Spleen (tissue), 11 donors: ENCODE results near the gene HECW1. TPM values are rescaled to one million over a fixed set of nuclear protein-coding genes. Genes with fewer than 3 reads are reported as not detected.

ENCODE experiments used
- DNase-seq: peaks from one replicate; pipeline ENCODE4 v3.0.0-alpha.2; 2020
- H3K27ac ChIP-seq, 8 donors: fragments of 200-600 bp; sonication (generic) in 7 of 8; 1 replicate in 4 of 8; 2 replicates in 4 of 8; pipeline versions ENCODE4 v1.5.0 to v1.8.0; 2016 to 2021; ENCODE audit warnings: inconsistent platforms in 4 of 8, mild to moderate bottlenecking in 4 of 8, moderate library complexity in 1 of 8
- H3K27me3 ChIP-seq, 7 donors: fragments of 200-600 bp; sonication (generic) in 6 of 7; replicated peaks in 1 of 7; 1 replicate in 4 of 7; 2 replicates in 3 of 7; pipeline versions ENCODE4 v1.5.0 to v1.8.0; 2016 to 2021; ENCODE audit warnings: inconsistent platforms in 3 of 7, mild to moderate bottlenecking in 1 of 7
- H3K36me3 ChIP-seq, 6 donors: fragments of 200-600 bp; sonication (generic) in 5 of 6; 1 replicate in 4 of 6; 2 replicates in 2 of 6; pipeline versions ENCODE4 v1.5.0 to v1.8.0; 2016 to 2021; ENCODE audit warnings: inconsistent platforms in 2 of 6
- H3K4me1 ChIP-seq, 6 donors: fragments of 200-600 bp; sonication (generic) in 5 of 6; 1 replicate in 3 of 6; 2 replicates in 3 of 6; pipeline versions ENCODE4 v1.5.0 to v1.8.0; 2016 to 2021; ENCODE audit warnings: inconsistent platforms in 3 of 6
- H3K4me3 ChIP-seq, 8 donors: fragments of 200-600 bp; sonication (generic) in 7 of 8; 1 replicate in 4 of 8; 2 replicates in 4 of 8; pipeline versions ENCODE4 v1.5.0 to v1.8.0; 2016 to 2021; ENCODE audit warnings: inconsistent platforms in 4 of 8, mild to moderate bottlenecking in 4 of 8, moderate library complexity in 2 of 8
- H3K9me3 ChIP-seq, 8 donors: fragments of 200-600 bp; sonication (generic) in 7 of 8; 1 replicate in 4 of 8; 2 replicates in 4 of 8; pipeline versions ENCODE4 v1.5.0 to v1.8.0; 2016 to 2021; ENCODE audit warnings: inconsistent platforms in 4 of 8
- POLR2A ChIP-seq, 3 donors: fragments of 450-650 bp; IDR thresholded peaks; one replicate each; pipeline ENCODE4 v1.5.1; 2017; ENCODE audit warnings: antibody characterized with exemption in 3 of 3, mild to moderate bottlenecking in 1 of 3
- POLR2AphosphoS5 ChIP-seq, 3 donors: sonication (generic); formaldehyde crosslinking; IDR thresholded peaks; one replicate each; pipeline ENCODE4 v1.5.1; 2017; ENCODE audit warnings: antibody characterized with exemption in 3 of 3
- WGBS, 5 donors: extraction: QIAGEN DNeasy Blood & Tissue Kit in 3 of 5; methylation state at CpG; one replicate each; pipeline versions ENCODE4 v1.1.5 to v1.1.7; 2013 to 2018; 5-methylcytosine and 5-hydroxymethylcytosine counted together
- intact Hi-C: fragments of 100-400 bp; cut with DNase I; formaldehyde crosslinking; loops from one replicate; pipeline ENCODE4 v1.15.0; 2023; ENCODE audit warnings: low total_unique reads
- polyA plus RNA-seq, 3 donors: library from polyadenylated mRNA; stranded (reverse); fragments of 200-250 nt; gene quantifications; one replicate each; pipeline ENCODE4 v1.2.1, GENCODE V29; 2013
- total RNA-seq, 7 donors: library from RNA; depleted of rRNA in 3 of 7; stranded (reverse); fragments of >200 nt in 3 of 7; fragmentation: NEBNext Ultra II Directional in 4 of 7; extraction: Animal tissue kit (Norgen Biotek cat#: 25700) in 4 of 7; gene quantifications; one replicate each; pipeline versions ENCODE4 v1.1.0 to v1.2.1, GENCODE V29; 2016 to 2021
- TF ChIP-seq, protein P1 (sequence below), 11 experiments: fragments of 200-600 bp in 7 of 11; fragments of 450-650 bp in 4 of 11; sonication (generic) in 4 of 11; IDR thresholded peaks in 8 of 11; conservative IDR thresholded peaks in 3 of 11; 1 replicate in 7 of 11; 2 replicates in 4 of 11; pipeline versions ENCODE4 v1.4.0 to v1.8.0; 2016 to 2021; ENCODE audit warnings: antibody characterized with exemption in 11 of 11, inconsistent platforms in 4 of 11, mild to moderate bottlenecking in 1 of 11
- donor health status: healthy with polysubstance abuse.
- donor health status: DM: no; HTN: no; CAD: no; lungs with moderate emphysema.
- donor health status: DM: no; HTN: no; CAD: no.
- donor health status: Bipolar disorder and iron deficiency.
- donor health status: healthy.
- donor health status: DM: no; HTN: no; CAD: no.
- donor health status: DM: yes; HTN: yes; CAD: no.

HECW1 gene
- total and polyA plus RNA-seq, 10 donors = 0.03 to 1.5 (median 0.40) TPM; not detected in 1

DNA sequence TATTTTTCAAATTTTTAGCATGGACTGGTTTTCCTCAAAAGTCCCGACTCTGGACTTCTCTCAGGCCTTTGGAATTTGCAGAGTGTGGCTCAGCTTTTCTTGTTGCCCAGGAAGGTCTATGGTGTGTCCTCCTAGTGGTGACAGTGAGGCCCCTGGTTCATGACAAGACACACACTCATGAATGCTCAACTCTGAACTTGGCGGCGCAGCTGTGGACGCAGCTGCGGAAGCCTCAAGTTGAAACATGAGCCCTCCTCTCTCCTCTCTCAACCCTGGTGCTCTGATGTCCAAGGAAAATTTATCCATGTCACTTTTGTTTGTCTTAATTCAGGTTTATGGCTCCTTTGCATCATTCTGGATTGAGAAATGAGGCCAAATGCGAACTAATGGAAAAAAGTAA lies 183.9 kb downstream of the HECW1 start:
- Histone ChIP-seq H3K9me3 (peaks cover 0 to 7% (median 5%) of the 10 kb centered on the region in 8 donors), H3K27me3 (no peaks in the 10 kb centered on the region), H3K36me3 (no peaks in the 10 kb centered on the region), H3K4me3 (no peak overlapping the region), H3K4me1 (no peaks in the 10 kb centered on the region), H3K27ac (no peak overlapping the region)
- no peak for TF ChIP-seq POLR2A (IDR thresholded peaks at IDR 0.05)
- TF ChIP-seq, protein P1, sequence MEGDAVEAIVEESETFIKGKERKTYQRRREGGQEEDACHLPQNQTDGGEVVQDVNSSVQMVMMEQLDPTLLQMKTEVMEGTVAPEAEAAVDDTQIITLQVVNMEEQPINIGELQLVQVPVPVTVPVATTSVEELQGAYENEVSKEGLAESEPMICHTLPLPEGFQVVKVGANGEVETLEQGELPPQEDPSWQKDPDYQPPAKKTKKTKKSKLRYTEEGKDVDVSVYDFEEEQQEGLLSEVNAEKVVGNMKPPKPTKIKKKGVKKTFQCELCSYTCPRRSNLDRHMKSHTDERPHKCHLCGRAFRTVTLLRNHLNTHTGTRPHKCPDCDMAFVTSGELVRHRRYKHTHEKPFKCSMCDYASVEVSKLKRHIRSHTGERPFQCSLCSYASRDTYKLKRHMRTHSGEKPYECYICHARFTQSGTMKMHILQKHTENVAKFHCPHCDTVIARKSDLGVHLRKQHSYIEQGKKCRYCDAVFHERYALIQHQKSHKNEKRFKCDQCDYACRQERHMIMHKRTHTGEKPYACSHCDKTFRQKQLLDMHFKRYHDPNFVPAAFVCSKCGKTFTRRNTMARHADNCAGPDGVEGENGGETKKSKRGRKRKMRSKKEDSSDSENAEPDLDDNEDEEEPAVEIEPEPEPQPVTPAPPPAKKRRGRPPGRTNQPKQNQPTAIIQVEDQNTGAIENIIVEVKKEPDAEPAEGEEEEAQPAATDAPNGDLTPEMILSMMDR (IDR thresholded peaks at IDR 0.05 in 8 of 11, conservative IDR thresholded peaks at IDR 0.05 in 3 of 11) = no peak
- no peak for TF ChIP-seq POLR2AphosphoS5 (IDR thresholded peaks at IDR 0.05)
- intact Hi-C loops = no loop called here
- 88 to 92% (median 92%) methylated on average over 6 of the region's 6 CpGs for WGBS, 5 donors
- DNase-seq = no peak

DNA sequence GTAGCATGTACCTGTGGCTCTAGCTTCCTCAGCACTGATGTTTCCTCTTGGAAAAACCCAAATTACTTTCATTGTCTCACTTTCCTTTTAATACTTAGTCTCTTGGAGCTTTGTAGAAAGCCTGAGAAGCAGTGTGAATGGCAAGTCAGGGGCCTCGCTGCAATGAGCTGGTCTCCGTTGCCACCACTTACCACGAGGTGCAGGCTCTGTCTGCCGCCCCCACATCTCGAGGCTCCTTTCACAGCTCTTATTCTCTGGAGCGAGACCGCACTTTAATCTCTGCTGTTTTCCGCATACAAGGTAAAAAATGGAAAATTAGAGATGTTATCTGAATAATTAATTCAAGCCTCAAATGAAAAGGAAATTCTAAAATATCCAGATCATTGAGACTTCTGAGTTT lies 186.2 kb downstream of the HECW1 start:
- DNase-seq = no peak
- no peak for TF ChIP-seq POLR2A (IDR thresholded peaks at IDR 0.05)
- TF ChIP-seq POLR2AphosphoS5 (IDR thresholded peaks at IDR 0.05) = no peak
- TF ChIP-seq, protein P1 (IDR thresholded peaks at IDR 0.05 in 8 of 11, conservative IDR thresholded peaks at IDR 0.05 in 3 of 11) = no peak
- Histone ChIP-seq H3K9me3 (no peaks in the 10 kb centered on the region), H3K36me3 (no peaks in the 10 kb centered on the region), H3K27me3 (peaks cover 0 to 7% (median 0%) of the 10 kb centered on the region in 7 donors), H3K4me3 (no peak overlapping the region), H3K4me1 (peaks cover 0 to 3% (median 0%) of the 10 kb centered on the region in 6 donors), H3K27ac (no peak overlapping the region)
- intact Hi-C loops = no loop called here
- 83 to 91% (median 85%) methylated on average over 8 of the region's 8 CpGs for WGBS, 5 donors

DNA sequence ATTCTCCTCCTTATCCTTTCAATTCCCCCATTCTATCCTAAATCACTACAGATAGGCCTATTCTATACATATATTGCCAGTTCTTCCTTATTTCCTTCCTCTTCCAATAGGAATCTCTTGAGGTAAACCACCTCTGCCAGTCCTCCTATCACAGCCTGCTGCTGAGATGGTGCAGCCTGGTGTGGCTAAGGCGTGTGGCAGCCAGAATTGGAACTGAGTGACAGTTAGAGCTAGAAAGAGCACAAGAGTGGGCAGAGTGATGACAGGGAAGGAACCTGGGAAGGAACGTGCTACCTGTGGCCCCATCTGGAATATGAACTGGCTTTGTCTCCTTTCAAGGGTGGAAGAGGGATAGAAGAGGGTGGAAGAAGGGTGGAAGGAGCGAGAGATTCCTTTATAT lies 187.7 kb downstream of the HECW1 start:
- Histone ChIP-seq H3K4me3 (no peak overlapping the region), H3K36me3 (no peaks in the 10 kb centered on the region), H3K27ac (no peak overlapping the region), H3K9me3 (no peaks in the 10 kb centered on the region), H3K4me1 (peaks cover 0 to 7% (median 1%) of the 10 kb centered on the region in 6 donors), H3K27me3 (peaks cover 0 to 7% (median 0%) of the 10 kb centered on the region in 7 donors)
- TF ChIP-seq, protein P1 (IDR thresholded peaks at IDR 0.05 in 8 of 11, conservative IDR thresholded peaks at IDR 0.05 in 3 of 11) = no peak
- TF ChIP-seq POLR2AphosphoS5 (IDR thresholded peaks at IDR 0.05) = no peak
- TF ChIP-seq POLR2A (IDR thresholded peaks at IDR 0.05) = no peak
- intact Hi-C loops = no loop called here
- WGBS, 5 donors = 75 to 92% (median 80%) methylated on average over 3 of the region's 3 CpGs
- no peak for DNase-seq

DNA sequence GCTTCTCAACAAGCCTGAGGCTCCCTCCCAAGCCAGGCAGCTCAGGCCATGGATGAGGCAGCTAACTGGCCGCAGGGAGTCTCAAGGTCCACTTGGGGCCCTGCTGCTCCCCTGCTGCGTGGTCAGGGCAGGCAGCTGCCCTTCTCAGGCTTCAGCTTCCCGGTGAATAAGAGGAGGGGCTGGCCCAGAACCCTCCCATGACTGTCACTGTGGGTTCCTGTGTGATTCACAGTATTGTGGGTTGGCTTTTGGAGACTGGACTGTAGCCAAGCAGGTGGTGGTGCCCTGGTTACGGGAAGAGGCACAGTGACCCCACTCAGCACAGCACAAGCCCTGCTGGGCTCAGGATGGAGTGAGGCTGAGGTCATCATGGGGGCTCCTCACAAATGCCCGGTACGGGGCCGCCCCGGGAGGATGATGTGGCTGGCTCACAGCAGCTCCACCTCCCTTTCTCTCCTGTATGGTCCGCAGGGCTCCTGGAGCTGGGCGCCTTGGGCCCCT lies 189.8 kb downstream of the HECW1 start:
- Histone ChIP-seq H3K4me3 (no peak overlapping the region), H3K36me3 (no peaks in the 10 kb centered on the region), H3K27ac (no peak overlapping the region), H3K4me1 (peaks cover 0 to 7% (median 1%) of the 10 kb centered on the region in 6 donors), H3K27me3 (peaks cover 0 to 7% (median 0%) of the 10 kb centered on the region in 7 donors), H3K9me3 (no peaks in the 10 kb centered on the region)
- intact Hi-C loops = no loop called here
- 45 to 66% (median 53%) methylated on average over 4 to 10 of the region's 10 CpGs for WGBS, 5 donors
- no peak for DNase-seq
- no peak for TF ChIP-seq POLR2AphosphoS5 (IDR thresholded peaks at IDR 0.05)
- TF ChIP-seq, protein P1 (IDR thresholded peaks at IDR 0.05 in 8 of 11, conservative IDR thresholded peaks at IDR 0.05 in 3 of 11) = no peak
- TF ChIP-seq POLR2A (IDR thresholded peaks at IDR 0.05) = no peak
